Upper lobe of left lung (tissue), 6 donors: ENCODE results near the gene BORCS8. TPM values are rescaled to one million over a fixed set of nuclear protein-coding genes. Genes with fewer than 3 reads are reported as not detected.

Experiments used
- ATAC-seq, 2 donors: fragments of 200-7000 bp; cut with Tn5 transposase; one replicate each; pipeline ENCODE4 v1.9.1; 2022; ENCODE audit warnings: mild to moderate bottlenecking in 2 of 2, moderate library complexity in 2 of 2; ENCODE audit not compliant: low FRiP score in 2 of 2
- DNase-seq, 2 donors: peaks; one replicate each; pipeline ENCODE4 v3.0.0-alpha.2; 2019 to 2020
- H3K27ac ChIP-seq, 4 donors: fragments of 200-600 bp; sonication (generic); one replicate each; pipeline ENCODE4 v1.5.1; 2016 to 2019
- H3K27me3 ChIP-seq, 4 donors: fragments of 200-600 bp; sonication (generic); one replicate each; pipeline ENCODE4 v1.5.1; 2017 to 2019
- H3K36me3 ChIP-seq, 4 donors: fragments of 200-600 bp; sonication (generic); one replicate each; pipeline ENCODE4 v1.5.1; 2016 to 2019
- H3K4me1 ChIP-seq, 4 donors: fragments of 200-600 bp; sonication (generic); one replicate each; pipeline ENCODE4 v1.5.1; 2018 to 2019
- H3K4me3 ChIP-seq, 4 donors: fragments of 200-600 bp; sonication (generic); one replicate each; pipeline ENCODE4 v1.5.1; 2017 to 2019; ENCODE audit warnings: mild to moderate bottlenecking in 2 of 4, moderate library complexity in 1 of 4
- H3K9me3 ChIP-seq, 4 donors: fragments of 200-600 bp; sonication (generic); one replicate each; pipeline ENCODE4 v1.5.1; 2018 to 2019
- EP300 ChIP-seq, 4 donors: sonication (generic); formaldehyde crosslinking; IDR thresholded peaks; one replicate each; pipeline ENCODE4 v1.5.1; 2017; ENCODE audit warnings: antibody characterized with exemption in 4 of 4, control low read depth in 2 of 4
- POLR2A ChIP-seq, 4 donors: fragments of 450-650 bp; IDR thresholded peaks; one replicate each; pipeline ENCODE4 v1.5.1; 2016 to 2017; ENCODE audit warnings: antibody characterized with exemption in 4 of 4, mild to moderate bottlenecking in 2 of 4
- POLR2AphosphoS5 ChIP-seq, 2 donors: sonication (generic); formaldehyde crosslinking; IDR thresholded peaks; one replicate each; pipeline ENCODE4 v1.5.1; 2017; ENCODE audit warnings: antibody characterized with exemption in 2 of 2
- WGBS, 2 donors: methylation state at CpG; one replicate each; pipeline ENCODE4 v1.1.5; 2017 to 2018; 5-methylcytosine and 5-hydroxymethylcytosine counted together
- total RNA-seq, 6 donors: library from RNA; depleted of rRNA in 4 of 6; stranded (reverse); fragments of >200 nt in 4 of 6; gene quantifications; one replicate each; pipeline versions ENCODE4 v1.1.0 to v1.2.1, GENCODE V29; 2016 to 2021
- TF ChIP-seq, protein P1 (sequence below), 6 experiments: fragments of 450-650 bp in 4 of 6; fragments of 200-600 bp in 2 of 6; sonication (generic) in 2 of 6; IDR thresholded peaks; one replicate each; pipeline ENCODE4 v1.5.1; 2016 to 2019; ENCODE audit warnings: antibody characterized with exemption in 6 of 6
- donor health status: DM: no; HTN: no; CAD: no; lungs with moderate emphysema.
- donor health status: DM: no; HTN: yes; CAD: no; lungs with severe emphysema.

The BORCS8 gene
- total RNA-seq, 6 donors from 2014 or later, result 10.1 to 55.5 (median 34.0) TPM

DNA sequence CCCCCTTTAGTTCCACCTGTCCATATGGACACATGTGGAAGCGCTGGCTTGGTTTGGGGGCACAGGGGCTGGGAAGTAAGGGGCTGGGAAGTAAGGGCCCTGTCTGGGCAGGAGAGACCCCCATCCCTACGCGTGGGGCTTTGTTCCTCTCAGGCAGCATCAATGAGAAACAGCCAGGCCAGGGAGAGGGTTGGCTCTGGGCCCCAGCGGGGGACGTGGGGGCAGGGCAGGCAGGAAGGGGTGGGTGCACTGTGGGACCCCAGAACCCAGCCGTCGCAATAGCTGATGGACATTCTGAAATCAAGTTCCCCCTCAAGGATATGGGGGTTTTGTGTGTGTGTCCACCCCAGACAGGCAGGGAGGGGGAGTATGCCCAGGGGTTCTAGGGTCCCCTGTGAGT is 21.0 kb upstream of the BORCS8 start:
- DNase-seq (no peak), ATAC-seq (no peak)
- no peak for TF ChIP-seq POLR2AphosphoS5 (IDR thresholded peaks at IDR 0.05)
- no peak for TF ChIP-seq EP300 (IDR thresholded peaks at IDR 0.05)
- TF ChIP-seq, protein P1, sequence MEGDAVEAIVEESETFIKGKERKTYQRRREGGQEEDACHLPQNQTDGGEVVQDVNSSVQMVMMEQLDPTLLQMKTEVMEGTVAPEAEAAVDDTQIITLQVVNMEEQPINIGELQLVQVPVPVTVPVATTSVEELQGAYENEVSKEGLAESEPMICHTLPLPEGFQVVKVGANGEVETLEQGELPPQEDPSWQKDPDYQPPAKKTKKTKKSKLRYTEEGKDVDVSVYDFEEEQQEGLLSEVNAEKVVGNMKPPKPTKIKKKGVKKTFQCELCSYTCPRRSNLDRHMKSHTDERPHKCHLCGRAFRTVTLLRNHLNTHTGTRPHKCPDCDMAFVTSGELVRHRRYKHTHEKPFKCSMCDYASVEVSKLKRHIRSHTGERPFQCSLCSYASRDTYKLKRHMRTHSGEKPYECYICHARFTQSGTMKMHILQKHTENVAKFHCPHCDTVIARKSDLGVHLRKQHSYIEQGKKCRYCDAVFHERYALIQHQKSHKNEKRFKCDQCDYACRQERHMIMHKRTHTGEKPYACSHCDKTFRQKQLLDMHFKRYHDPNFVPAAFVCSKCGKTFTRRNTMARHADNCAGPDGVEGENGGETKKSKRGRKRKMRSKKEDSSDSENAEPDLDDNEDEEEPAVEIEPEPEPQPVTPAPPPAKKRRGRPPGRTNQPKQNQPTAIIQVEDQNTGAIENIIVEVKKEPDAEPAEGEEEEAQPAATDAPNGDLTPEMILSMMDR (IDR thresholded peaks at IDR 0.05), result no peak
- Histone ChIP-seq H3K9me3 (no peaks in the 10 kb centered on the region), H3K36me3 (no peaks in the 10 kb centered on the region), H3K27ac (no peak overlapping the region), H3K4me3 (no peak overlapping the region), H3K4me1 (no peaks in the 10 kb centered on the region), H3K27me3 (peaks cover 0 to 33% (median 9%) of the 10 kb centered on the region in 4 donors)
- whole genome bisulfite sequencing, 2 donors, result 3 to 14% methylated on average over 7 of the region's 7 CpGs

DNA sequence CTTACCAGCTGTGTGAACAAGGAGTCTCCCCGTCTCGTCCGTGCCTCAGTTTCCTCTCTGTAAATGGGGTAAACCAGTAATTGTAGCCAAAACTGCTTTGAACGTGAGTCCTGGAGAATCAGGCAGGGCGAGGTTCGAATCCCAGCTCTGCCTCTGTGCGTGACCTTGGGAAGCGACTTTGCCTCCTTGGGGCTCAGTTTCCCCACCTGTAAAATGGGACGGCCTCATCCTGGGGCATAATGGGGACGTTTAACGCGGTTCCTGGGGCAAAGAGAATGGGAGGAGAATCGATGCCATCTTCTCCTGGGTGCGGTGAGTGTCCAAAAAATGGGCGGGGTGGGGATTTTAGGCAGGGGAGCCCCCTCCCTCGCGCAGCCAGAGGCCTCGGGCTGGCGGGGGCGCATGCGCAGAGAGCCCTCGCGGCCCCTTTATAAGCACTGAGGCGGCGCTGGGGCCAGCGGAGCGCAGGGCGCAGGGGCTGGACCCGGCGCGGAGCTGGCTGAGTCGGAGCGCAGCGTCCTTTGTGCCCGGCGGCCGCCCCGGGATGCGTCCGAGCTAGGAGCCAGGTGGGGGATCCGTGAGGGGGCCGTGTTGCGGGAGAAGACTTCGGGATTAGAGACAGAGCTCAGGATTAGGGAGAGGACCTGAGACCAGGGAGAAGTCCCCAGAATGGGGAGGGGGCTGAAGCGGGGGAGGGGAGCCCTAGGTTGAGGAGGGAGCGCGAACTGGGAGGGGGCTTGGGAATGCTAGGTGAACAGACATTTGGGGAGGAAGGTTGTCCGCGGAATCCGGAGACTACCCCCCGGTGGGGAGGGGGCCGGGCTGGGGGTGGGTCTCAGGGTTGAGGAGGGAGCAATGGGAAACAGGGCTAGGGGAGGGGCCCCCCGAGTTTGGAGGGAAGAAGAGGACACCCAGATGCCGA is 19.8 kb upstream of the BORCS8 start, which contains the start of gene NCAN:
Gene NCAN (plus strand): TSS at position 460 of the 922 bp plus-strand sequence. CDS start 4,996 bp downstream, outside the sequence.
- DNase-seq (peak in 1 of 2 donors; percentile 78), ATAC-seq (no peak)
- WGBS, 2 donors, result 9 to 10% methylated on average over 37 to 49 of the region's 54 CpGs
- no peaks in the 10 kb centered on the region for H3K36me3 ChIP-seq
- no peak within 1 kb of the TSS for H3K27ac ChIP-seq
- H3K4me3 ChIP-seq, result no peak within 1 kb of the TSS
- TF ChIP-seq POLR2A (IDR thresholded peaks at IDR 0.05) (no peak), EP300 (IDR thresholded peaks at IDR 0.05) (no peak)
- no peaks in the 10 kb centered on the region for H3K4me1 ChIP-seq
- H3K9me3 ChIP-seq, result no peaks in the 10 kb centered on the region
- peaks cover 0 to 33% (median 9%) of the 10 kb centered on the region in 4 donors for H3K27me3 ChIP-seq

DNA sequence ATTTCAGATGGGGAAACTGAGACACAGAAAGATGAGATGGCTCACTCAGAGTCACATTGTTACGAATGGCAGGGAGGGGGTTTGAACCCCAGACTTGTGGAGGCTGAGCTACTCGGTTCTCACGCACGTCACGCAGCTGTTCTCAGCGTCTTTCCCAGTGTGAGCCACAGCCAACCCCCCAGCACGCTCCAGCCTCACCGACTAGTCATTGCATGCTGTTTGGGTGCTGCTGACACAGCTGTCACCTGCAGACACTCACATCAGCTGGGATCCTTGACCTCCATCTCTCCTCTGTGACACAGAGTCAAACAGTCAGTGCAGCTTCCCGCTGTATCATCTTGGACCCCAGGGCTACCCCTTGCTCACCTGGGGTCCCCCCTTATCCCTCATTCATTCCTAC is 17.4 kb upstream of the BORCS8 start:
- no peak for TF ChIP-seq POLR2AphosphoS5 (IDR thresholded peaks at IDR 0.05)
- TF ChIP-seq, protein P1 (IDR thresholded peaks at IDR 0.05), result no peak
- no peak for TF ChIP-seq EP300 (IDR thresholded peaks at IDR 0.05)
- no peak for TF ChIP-seq POLR2A (IDR thresholded peaks at IDR 0.05)
- DNase-seq, result no peak
- H3K27me3 ChIP-seq, result peaks cover 0 to 33% (median 9%) of the 10 kb centered on the region in 4 donors
- 56 to 57% methylated on average over 9 of the region's 9 CpGs for WGBS, 2 donors
- no peak overlapping the region for H3K27ac ChIP-seq
- H3K4me3 ChIP-seq, result no peak overlapping the region
- no peaks in the 10 kb centered on the region for H3K4me1 ChIP-seq
- no peaks in the 10 kb centered on the region for H3K36me3 ChIP-seq
- no peaks in the 10 kb centered on the region for H3K9me3 ChIP-seq
- ATAC-seq, result no peak

DNA sequence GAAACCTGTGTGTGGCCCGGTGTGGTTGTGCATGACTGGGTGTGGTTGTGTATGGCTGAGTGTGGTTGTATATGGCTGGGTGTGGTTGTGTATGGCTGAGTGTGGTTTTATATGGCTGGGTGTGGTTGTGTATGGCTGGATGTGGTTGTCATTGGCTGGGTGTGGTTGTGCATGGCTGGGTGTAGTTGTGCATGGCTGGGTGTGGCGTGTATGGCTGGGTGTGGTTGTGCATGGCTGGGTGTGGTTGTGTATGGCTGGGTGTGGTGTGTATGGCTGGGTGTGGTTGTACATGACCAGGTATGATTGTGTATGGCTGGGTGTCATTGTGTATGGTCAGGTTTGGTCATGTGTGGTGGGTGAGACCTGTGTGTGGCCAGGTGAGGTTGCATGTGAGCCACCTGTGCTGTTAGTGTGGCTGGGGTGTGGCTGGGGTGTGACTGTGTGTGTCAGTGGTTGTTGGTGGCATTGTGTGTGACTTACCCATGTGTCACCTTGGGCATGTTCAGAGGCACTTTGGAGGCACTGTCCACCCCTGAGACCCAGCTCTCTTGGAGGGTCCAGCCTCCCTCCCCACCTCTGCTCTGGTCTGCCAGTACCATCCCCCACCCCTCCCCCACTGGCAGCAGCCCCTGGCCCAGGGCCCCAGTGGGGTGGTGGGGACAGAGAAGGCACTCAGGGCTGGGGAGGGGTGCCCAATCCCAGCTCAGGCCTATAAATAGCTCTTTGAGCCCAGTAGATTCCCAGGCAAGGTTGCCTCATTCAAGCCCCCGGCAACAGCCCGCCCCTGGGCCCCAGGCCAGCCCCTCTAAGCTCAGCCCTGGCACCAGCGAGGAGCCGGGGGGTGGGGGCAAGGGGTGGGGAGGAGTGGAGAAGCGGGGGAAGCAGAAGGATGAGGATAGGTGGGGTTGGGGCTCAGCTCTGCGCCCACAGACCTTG is 16.0 kb upstream of the BORCS8 start:
- Histone ChIP-seq H3K4me1 (peaks cover under 1 to 3% (median under 1%) of the 10 kb centered on the region in 4 donors), H3K27me3 (peaks cover 0 to 19% (median 9%) of the 10 kb centered on the region in 4 donors), H3K36me3 (no peaks in the 10 kb centered on the region), H3K27ac (no peak overlapping the region), H3K9me3 (no peaks in the 10 kb centered on the region), H3K4me3 (no peak overlapping the region)
- DNase-seq (no peak), ATAC-seq (no peak)
- 54 to 77% methylated on average over 4 to 8 of the region's 8 CpGs for WGBS, 2 donors
- no peak for TF ChIP-seq EP300 (IDR thresholded peaks at IDR 0.05)
- TF ChIP-seq POLR2A (IDR thresholded peaks at IDR 0.05), result no peak
- TF ChIP-seq POLR2AphosphoS5 (IDR thresholded peaks at IDR 0.05), result no peak
- TF ChIP-seq, protein P1 (IDR thresholded peaks at IDR 0.05), result no peak

DNA sequence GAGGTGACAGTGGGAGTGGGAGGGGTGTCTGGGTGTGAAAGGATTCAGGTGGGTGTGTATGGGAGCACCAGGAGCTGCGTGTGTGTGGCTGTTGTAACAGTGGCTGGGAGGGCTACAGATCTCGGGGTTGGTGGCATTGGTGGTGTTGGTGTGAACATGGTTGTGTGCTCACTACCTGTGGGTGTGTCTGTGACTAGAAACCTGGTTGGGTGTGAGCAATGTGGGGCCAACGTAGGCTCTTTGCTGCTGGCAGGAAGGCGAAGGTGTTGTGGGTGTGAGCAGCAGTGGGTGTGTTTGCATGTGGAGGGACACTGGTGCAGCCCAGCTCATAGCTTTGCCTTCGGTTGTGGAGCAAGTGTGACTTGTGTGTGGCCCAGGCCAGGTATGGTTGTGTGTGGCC is 15.0 kb upstream of the BORCS8 start:
- Histone ChIP-seq H3K4me3 (no peak overlapping the region), H3K27me3 (peaks cover 0 to 10% (median 4%) of the 10 kb centered on the region in 4 donors), H3K36me3 (peaks cover 0 to under 1% (median under 1%) of the 10 kb centered on the region in 4 donors), H3K27ac (no peak overlapping the region), H3K9me3 (no peaks in the 10 kb centered on the region), H3K4me1 (peaks cover 10 to 12% (median 10%) of the 10 kb centered on the region in 4 donors)
- ATAC-seq, result no peak
- WGBS, 2 donors, result 45 to 63% methylated on average over 5 of the region's 5 CpGs
- DNase-seq, result no peak
- TF ChIP-seq, protein P1 (IDR thresholded peaks at IDR 0.05), result no peak
- TF ChIP-seq POLR2AphosphoS5 (IDR thresholded peaks at IDR 0.05) (no peak), EP300 (IDR thresholded peaks at IDR 0.05) (no peak)
